Neural progenitor cell (in vitro differentiated cells): ENCODE results near the gene TRIM65. TPM values are rescaled to one million over a fixed set of nuclear protein-coding genes. Genes with fewer than 3 reads are reported as not detected.

Experiments used
- DNase-seq: peaks from one replicate; pipeline ENCODE4 v3.0.0-alpha.2; 2016; ENCODE audit warnings: low spot score
- H2AFZ ChIP-seq: fragments of 200-600 bp; sonication (generic); replicated peaks from 2 replicates; pipeline ENCODE4 v1.6.1; 2016; ENCODE audit warnings: antibody characterized with exemption
- H3F3A ChIP-seq: fragments of 200-600 bp; sonication (generic); 2 replicates; pipeline ENCODE4 v1.6.1; 2016; ENCODE audit warnings: antibody characterized with exemption, low read depth
- H3K27ac ChIP-seq: fragments of 200-600 bp; sonication (generic); 2 replicates; pipeline ENCODE4 v1.5.1; 2016; ENCODE audit warnings: mild to moderate bottlenecking
- H3K27me3 ChIP-seq: fragments of 200-600 bp; sonication (generic); 2 replicates; pipeline ENCODE4 v1.6.1; 2016; ENCODE audit warnings: mild to moderate bottlenecking, moderate library complexity
- H3K36me3 ChIP-seq: fragments of 200-600 bp; sonication (generic); 2 replicates; pipeline ENCODE4 v1.5.1; 2016
- H3K4me1 ChIP-seq: fragments of 200-600 bp; sonication (generic); 2 replicates; pipeline ENCODE4 v1.6.1; 2016; ENCODE audit warnings: mixed run types
- H3K4me2 ChIP-seq: fragments of 200-600 bp; sonication (generic); 2 replicates; pipeline ENCODE4 v1.6.1; 2016
- H3K4me3 ChIP-seq: fragments of 200-600 bp; sonication (generic); 2 replicates; pipeline ENCODE4 v1.5.1; 2016
- H3K79me2 ChIP-seq: fragments of 200-600 bp; sonication (generic); 2 replicates; pipeline ENCODE4 v1.6.1; 2016; ENCODE audit warnings: low read depth
- H3K9ac ChIP-seq: fragments of 200-600 bp; sonication (generic); 2 replicates; pipeline ENCODE4 v1.6.1; 2016
- H3K9me3 ChIP-seq: fragments of 200-600 bp; sonication (generic); 2 replicates; pipeline ENCODE4 v1.5.1; 2016; ENCODE audit warnings: low read depth
- H4K20me1 ChIP-seq: fragments of 200-600 bp; sonication (generic); 2 replicates; pipeline ENCODE4 v1.6.1; 2016; ENCODE audit warnings: low read depth
- H3K27ac Mint-ChIP-seq: 3 replicates; pipeline ENCODE4 v1.8.0; 2021; ENCODE audit warnings: mixed read lengths
- H3K27me3 Mint-ChIP-seq: 2 replicates; pipeline ENCODE4 v1.8.0; 2022; ENCODE audit warnings: low read depth, mild to moderate bottlenecking, inconsistent platforms, moderate library complexity, mixed read lengths; ENCODE audit not compliant: insufficient read depth
- H3K36me3 Mint-ChIP-seq: 3 replicates; pipeline ENCODE4 v1.8.0; 2021; ENCODE audit warnings: mixed read lengths
- H3K4me1 Mint-ChIP-seq: 3 replicates; pipeline ENCODE4 v1.8.0; 2021; ENCODE audit warnings: mixed read lengths
- H3K4me3 Mint-ChIP-seq: 3 replicates; pipeline ENCODE4 v1.8.0; 2021; ENCODE audit warnings: mild to moderate bottlenecking, moderate library complexity, mixed read lengths
- H3K9me3 Mint-ChIP-seq: 3 replicates; pipeline ENCODE4 v1.8.0; 2020; ENCODE audit warnings: mixed read lengths
- CTCF ChIP-seq: fragments of 200-600 bp; sonication (generic); IDR thresholded peaks from 2 replicates; pipeline ENCODE4 v1.5.1; 2017; ENCODE audit warnings: antibody characterized with exemption, mild to moderate bottlenecking
- EZH2 ChIP-seq: fragments of 200-600 bp; sonication (generic); IDR thresholded peaks from 2 replicates; pipeline ENCODE4 v1.6.1; 2017; ENCODE audit warnings: antibody characterized with exemption, mild to moderate bottlenecking, moderate library complexity
- EZH2phosphoT487 ChIP-seq: fragments of 200-600 bp; sonication (generic); IDR thresholded peaks from 2 replicates; pipeline ENCODE4 v1.6.1; 2017; ENCODE audit warnings: antibody characterized with exemption
- total RNA-seq: library from RNA; depleted of rRNA; stranded (reverse); fragments of >200 nt; gene quantifications from 2 replicates; pipeline ENCODE4 v1.2.3, GENCODE V29; 2015; ENCODE audit warnings: low replicate concordance

The TRIM65 gene
- total RNA-seq, 1 donor from 2014 or later: 17.2 TPM

GRCh38 chr17:75842963-75843576 lies 53.7 kb downstream of the TRIM65 start:
- H3K79me2 ChIP-seq: no peaks in the 10 kb centered on the region
- no peak overlapping the region for H3K27ac ChIP-seq
- DNase-seq: no peak
- H3K4me1 Mint-ChIP-seq: peaks cover 6% of the 10 kb centered on the region
- no peaks in the 10 kb centered on the region for H3K9me3 ChIP-seq
- H3K4me1 ChIP-seq: no peaks in the 10 kb centered on the region
- no peak overlapping the region for H3K9ac ChIP-seq
- no peak overlapping the region for H3K4me2 ChIP-seq
- H3F3A ChIP-seq: peaks cover 14% of the 10 kb centered on the region
- no peaks in the 10 kb centered on the region for H3K36me3 ChIP-seq
- H2AFZ ChIP-seq: no peak overlapping the region
- no peak overlapping the region for H3K27ac Mint-ChIP-seq
- peaks cover 3% of the 10 kb centered on the region for H3K27me3 Mint-ChIP-seq
- H3K9me3 Mint-ChIP-seq: no peaks in the 10 kb centered on the region
- TF ChIP-seq EZH2phosphoT487 (no peak), EZH2 (no peak), CTCF (no peak)
- peaks cover 6% of the 10 kb centered on the region for H4K20me1 ChIP-seq
- H3K36me3 Mint-ChIP-seq: no peaks in the 10 kb centered on the region
- no peak overlapping the region for H3K4me3 ChIP-seq
- no peak overlapping the region for H3K4me3 Mint-ChIP-seq
- no peaks in the 10 kb centered on the region for H3K27me3 ChIP-seq

- H3K4me3 Mint-ChIP-seq: no peak overlapping the region
- DNase-seq: no peak
- H3K36me3 ChIP-seq: no peaks in the 10 kb centered on the region
- H3F3A ChIP-seq: peaks cover 14% of the 10 kb centered on the region
- no peaks in the 10 kb centered on the region for H3K9me3 Mint-ChIP-seq
- no peak overlapping the region for H3K4me2 ChIP-seq
- H3K4me1 Mint-ChIP-seq: peaks cover 6% of the 10 kb centered on the region
- H3K27me3 Mint-ChIP-seq: peaks cover 3% of the 10 kb centered on the region
- no peak overlapping the region for H3K9ac ChIP-seq
- H3K4me1 ChIP-seq: no peaks in the 10 kb centered on the region
- peaks cover 6% of the 10 kb centered on the region for H4K20me1 ChIP-seq
- H3K27ac Mint-ChIP-seq: peak overlapping the region; percentile 33
- H2AFZ ChIP-seq: no peak overlapping the region
- H3K9me3 ChIP-seq: no peaks in the 10 kb centered on the region
- H3K27ac ChIP-seq: no peak overlapping the region
- H3K79me2 ChIP-seq: no peaks in the 10 kb centered on the region
- no peaks in the 10 kb centered on the region for H3K36me3 Mint-ChIP-seq
- TF ChIP-seq CTCF (no peak), EZH2phosphoT487 (no peak), EZH2 (no peak)
- no peak overlapping the region for H3K4me3 ChIP-seq
- no peaks in the 10 kb centered on the region for H3K27me3 ChIP-seq
Observed at GRCh38 chr17:75842411-75842810, 54.3 kb downstream of the TRIM65 start.

- H3K9ac ChIP-seq: peak overlapping the region; percentile 32
- no peaks in the 10 kb centered on the region for H3K27me3 ChIP-seq
- H3K9me3 Mint-ChIP-seq: no peaks in the 10 kb centered on the region
- no peak for DNase-seq
- peaks cover 6% of the 10 kb centered on the region for H3K4me1 Mint-ChIP-seq
- TF ChIP-seq EZH2: no peak
- TF ChIP-seq CTCF: no peak
- TF ChIP-seq EZH2phosphoT487: no peak
- H3K4me3 Mint-ChIP-seq: no peak overlapping the region
- no peak overlapping the region for H3K27ac Mint-ChIP-seq
- peaks cover 5% of the 10 kb centered on the region for H4K20me1 ChIP-seq
- H3K36me3 Mint-ChIP-seq: no peaks in the 10 kb centered on the region
- peaks cover 2% of the 10 kb centered on the region for H3K27me3 Mint-ChIP-seq
- H3K4me2 ChIP-seq: no peak overlapping the region
- peaks cover 10% of the 10 kb centered on the region for H3F3A ChIP-seq
- H3K9me3 ChIP-seq: no peaks in the 10 kb centered on the region
- no peaks in the 10 kb centered on the region for H3K36me3 ChIP-seq
- H2AFZ ChIP-seq: no peak overlapping the region
- no peak overlapping the region for H3K27ac ChIP-seq
- no peaks in the 10 kb centered on the region for H3K4me1 ChIP-seq
- H3K4me3 ChIP-seq: no peak overlapping the region
- H3K79me2 ChIP-seq: no peaks in the 10 kb centered on the region
Observed at GRCh38 chr17:75840799-75841164, 56.0 kb downstream of the TRIM65 start.
